ENCODE results near the gene RAB39A.

DNA sequence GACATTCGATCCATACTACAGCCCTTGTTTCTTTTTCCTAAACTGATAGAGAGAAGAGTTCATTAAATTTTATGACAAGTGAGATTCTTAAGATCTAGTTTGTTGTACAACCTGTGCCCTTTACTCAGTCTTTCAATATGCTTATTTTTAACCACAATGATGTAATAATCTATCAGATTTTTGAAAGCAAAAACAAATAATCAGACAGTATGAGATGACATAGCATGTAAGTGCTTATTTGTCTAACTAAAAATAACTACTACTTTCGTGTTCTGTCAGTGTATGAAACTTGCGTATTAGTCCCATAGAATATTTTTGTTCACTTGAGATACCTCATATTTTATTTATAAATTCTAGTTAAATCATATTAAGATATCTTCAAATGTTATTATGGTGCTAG, 33.2 kb downstream of the RAB39A start:
- no peak for TF ChIP-seq ARNT (IDR thresholded peaks at IDR 0.05)
- TF ChIP-seq SP1 (IDR thresholded peaks at IDR 0.05) = no peak
- TF ChIP-seq SUZ12 (IDR thresholded peaks at IDR 0.05) = no peak
- TF ChIP-seq CTBP1 (IDR thresholded peaks at IDR 0.05; ENCODE audit: borderline replicate concordance) = no peak
- TF ChIP-seq TARDBP (IDR thresholded peaks at IDR 0.05) = no peak
- no peak for TF ChIP-seq FOXK2 (IDR thresholded peaks at IDR 0.05)
- TF ChIP-seq FOXM1 (IDR thresholded peaks at IDR 0.05; ENCODE audit: borderline replicate concordance) = no peak
- no peak for TF ChIP-seq BHLHE40 (IDR thresholded peaks at IDR 0.05; ENCODE audit: borderline replicate concordance)
- TF ChIP-seq ELF4 (IDR thresholded peaks at IDR 0.05) = no peak
- TF ChIP-seq NFRKB (IDR thresholded peaks at IDR 0.05) = no peak
- TF ChIP-seq, protein P1, sequence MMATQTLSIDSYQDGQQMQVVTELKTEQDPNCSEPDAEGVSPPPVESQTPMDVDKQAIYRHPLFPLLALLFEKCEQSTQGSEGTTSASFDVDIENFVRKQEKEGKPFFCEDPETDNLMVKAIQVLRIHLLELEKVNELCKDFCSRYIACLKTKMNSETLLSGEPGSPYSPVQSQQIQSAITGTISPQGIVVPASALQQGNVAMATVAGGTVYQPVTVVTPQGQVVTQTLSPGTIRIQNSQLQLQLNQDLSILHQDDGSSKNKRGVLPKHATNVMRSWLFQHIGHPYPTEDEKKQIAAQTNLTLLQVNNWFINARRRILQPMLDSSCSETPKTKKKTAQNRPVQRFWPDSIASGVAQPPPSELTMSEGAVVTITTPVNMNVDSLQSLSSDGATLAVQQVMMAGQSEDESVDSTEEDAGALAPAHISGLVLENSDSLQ (IDR thresholded peaks at IDR 0.05) = no peak
- no peak for TF ChIP-seq ZNF384 (IDR thresholded peaks at IDR 0.05)
- no peak for TF ChIP-seq FOXA1 (IDR thresholded peaks at IDR 0.05)

Data from HEK293T (cell line).